Measurements from ENCODE around the gene IL2RG.

IL2RG gene

DNA sequence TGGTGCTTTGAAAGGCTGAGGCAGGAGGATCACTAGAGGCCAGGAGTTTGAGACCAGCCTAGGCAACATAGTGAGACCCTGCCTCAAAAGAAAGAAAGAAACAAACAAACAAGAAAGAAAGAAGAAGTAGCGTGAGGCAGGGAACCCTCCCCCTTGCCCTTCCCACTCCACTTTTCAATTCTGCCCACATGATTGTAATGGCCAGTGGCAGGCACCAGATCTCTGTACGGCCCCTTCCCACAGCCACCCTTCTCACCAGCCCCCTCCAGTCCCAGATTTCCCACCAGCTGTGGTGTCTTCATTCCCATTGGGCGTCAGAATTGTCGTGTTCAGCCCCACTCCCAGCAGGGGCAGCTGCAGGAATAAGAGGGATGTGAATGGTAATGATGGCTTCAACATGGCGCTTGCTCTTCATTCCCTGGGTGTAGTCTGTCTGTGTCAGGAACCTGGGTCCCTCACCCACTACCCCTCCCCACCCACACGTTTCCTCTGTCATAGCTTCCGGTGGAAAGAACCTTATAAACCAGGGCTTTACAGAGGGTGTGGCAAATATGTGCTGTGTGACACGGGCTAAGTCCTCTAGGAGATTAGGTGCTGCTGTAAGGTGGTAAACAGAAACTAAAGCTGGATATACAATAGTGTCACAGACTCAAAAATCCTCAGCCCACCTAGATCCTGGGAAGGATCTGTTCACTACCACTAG lies at the start of gene IL2RG:
Gene IL2RG (minus strand): TSS at position 437 of the 703 bp plus-strand sequence. CDS start 38 bp downstream, at position 399.
- DNase-seq, result peak; percentile 77

DNA sequence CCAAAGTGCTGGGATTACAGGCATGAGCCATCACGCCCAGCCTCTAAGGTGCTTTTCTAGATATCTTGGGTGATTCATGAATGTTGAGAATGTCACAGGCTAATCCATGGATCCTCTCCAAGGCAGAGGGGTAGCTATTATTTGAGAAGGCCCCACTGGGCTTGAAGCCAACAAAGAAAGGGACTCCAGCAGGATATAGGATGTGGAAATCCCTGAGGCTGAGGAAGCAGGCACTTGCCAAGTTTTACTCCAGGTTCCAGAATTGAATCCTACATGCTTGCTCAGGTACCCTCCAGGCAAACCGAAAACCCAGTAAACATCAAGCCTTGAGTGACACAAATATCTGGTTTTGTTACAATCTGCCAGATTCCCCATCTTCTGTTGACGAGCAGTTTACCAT lies 49.1 kb upstream of the IL2RG start:
- no peak for DNase-seq

DNA sequence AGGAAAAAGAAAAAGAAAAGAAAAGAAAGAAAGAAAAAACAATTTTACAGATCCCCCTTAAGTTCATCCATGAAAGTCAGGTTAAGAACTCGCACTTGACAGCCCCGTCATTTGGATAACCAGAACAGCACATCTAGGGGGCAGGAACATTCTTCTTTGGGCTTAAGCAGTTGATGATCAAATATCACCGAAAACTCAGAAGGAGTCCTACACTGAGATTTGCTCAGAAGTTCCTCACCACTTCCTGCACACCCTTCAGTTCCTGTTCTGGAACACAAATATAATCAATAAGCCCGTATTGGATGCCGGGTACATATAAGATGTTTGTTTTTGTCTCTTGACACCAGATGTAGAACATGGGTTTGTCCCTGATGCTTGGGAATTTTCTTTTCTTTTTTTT lies 48.0 kb upstream of the IL2RG start:
- no peak for DNase-seq

DNA sequence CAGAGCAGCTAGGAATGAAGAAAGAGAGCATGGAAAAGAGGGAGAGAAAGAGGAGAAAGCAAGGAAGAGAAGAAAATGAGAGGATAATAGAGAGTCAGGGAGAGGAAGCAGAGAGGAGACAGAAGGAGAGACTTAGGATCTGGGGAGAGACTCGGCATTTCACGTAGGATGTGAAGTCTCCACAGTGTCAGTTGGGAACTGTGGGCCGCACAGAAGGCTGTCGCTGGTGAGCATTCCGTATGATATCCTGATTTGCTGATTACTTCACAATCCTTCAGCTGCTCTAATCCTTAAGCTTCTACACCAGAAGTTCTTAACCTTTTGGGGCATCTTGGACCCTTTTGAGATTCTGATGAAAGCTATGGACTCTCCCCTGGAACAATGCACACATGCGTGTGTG lies 47.2 kb upstream of the IL2RG start:
- DNase-seq, result no peak

DNA sequence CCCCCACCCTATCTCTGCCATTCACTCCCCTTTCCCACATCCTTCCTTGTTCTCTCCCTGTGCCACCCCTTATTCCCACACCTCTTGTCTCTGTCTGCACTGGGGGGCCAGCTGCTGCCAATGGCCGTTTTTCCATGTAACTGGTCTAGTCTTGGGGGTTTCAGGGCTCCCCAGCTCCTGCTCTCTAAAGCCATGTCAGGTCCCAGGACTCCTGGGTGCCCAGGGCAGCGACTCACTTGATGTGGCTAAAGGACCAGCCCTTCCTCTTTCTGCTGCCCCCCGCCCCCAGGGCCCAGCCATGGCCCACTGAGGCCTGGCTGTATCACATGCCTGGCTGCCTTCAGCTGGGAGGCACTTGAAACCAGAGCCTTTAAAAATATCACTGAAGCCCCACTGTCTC lies 43.3 kb upstream of the IL2RG start:
- DNase-seq, result no peak

DNA sequence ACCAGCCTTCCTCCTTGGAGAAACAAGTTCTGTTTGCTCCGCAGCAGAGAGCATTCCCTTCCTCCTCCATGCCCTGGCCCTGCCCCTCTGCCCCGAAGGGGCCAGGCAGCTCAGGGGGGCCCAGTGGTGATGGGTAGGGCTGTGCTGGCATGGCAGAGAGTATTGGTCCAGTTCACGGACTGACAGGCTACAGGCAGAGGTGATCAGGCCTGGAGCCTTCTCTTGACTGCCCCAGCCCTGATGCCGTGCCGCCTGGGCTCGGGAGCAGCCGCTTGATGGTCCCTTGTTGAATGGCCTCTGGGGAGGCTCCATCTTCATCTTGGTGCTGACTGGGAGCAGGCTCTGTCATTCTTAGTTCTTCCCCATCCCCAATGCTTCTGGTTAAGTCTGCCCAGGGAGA lies 42.8 kb upstream of the IL2RG start:
- DNase-seq, result no peak

DNA sequence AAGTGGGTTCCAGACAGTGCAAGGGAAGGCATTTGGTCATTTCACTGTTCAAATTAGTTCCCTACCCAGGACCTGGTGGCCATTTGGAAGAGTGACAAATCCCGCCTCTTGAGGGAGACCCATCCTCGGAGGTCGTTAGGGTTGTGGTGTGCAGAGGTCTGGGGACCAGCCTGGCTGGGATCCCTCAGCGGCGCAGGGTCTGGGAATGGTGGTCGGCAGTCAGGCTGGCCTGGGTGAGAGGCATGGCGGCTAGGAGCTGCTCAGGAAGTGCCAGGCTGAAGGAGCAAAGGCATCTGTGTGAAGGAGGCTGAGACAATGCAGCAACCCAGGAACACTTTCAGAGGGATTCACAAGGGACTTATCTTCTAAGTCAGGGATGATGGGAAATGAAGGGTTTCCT lies 40.0 kb upstream of the IL2RG start:
- DNase-seq, result no peak

DNA sequence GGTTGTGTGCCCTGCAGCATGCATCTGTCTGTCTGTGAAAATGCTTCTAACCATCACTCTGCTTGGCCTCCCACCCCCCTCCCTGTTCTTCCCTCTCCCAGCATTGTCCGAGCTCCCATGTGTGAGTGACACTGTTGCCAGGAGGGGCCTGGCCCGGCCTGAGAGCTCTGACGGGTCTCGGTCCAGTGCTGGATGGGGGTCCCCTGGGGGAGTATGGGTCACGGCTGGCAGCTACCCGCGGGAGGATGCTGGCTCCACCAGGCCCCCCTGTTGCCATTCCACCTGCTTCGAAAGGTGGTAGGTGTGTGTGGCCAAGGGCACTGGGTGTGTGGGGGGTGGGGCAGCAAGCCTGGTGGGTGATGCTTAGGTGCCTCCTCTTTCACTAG lies 36.9 kb upstream of the IL2RG start:
- DNase-seq, result no peak

DNA sequence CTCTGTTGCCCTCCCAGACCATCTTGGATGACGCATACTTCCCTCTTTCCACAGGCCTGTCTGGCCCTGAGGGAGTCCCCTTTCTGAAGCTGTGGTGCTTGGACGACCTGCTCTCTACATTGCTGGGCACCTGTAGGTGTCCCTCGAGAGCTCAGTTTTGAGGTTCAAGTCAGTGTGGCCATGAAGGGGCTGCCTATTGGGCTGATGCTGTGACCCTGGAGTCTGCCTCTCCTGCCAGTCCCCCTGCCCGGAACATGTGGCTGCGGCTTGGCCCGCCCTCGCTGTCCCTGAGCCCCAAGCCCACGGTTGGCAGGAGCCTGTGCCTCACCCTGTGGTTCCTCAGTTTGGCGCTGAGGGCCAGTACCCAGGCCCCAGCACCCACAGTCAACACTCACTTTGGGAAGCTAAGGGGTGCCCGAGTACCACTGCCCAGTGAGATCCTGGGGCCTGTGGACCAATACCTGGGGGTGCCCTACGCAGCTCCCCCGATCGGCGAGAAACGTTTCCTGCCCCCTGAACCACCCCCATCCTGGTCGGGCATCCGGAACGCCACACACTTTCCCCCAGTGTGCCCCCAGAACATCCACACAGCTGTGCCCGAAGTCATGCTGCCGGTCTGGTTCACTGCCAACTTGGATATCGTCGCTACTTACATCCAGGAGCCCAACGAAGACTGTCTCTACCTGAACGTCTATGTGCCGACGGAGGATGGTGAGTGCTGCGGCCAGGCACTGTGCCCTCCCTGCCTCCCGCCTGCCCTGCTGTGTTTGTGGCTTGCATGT lies 36.3 kb upstream of the IL2RG start:
- DNase-seq, result peak; percentile 10

DNA sequence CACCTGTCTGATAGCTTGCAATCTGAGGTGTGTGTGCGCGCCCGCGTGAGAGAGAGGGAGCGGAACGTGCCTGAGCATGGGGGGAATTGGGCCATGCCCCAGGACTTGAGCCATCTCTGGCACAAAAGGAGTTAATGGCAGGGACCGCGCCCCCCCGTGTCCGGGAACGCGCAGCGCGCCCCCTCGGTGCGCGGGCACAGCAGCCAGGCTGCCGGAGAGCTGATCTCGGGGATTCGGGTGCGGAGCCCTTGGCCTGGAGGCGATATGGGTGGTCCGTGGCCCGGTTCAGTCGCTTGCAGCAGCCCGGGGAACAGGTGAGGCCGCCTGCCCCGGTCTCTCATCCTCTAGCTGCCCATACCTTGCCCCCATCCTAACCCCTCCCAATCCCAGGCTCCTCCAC lies 33.3 kb upstream of the IL2RG start, which contains the start of gene NLGN3:
Gene NLGN3 (plus strand): TSS at position 191 of the 400 bp plus-strand sequence. CDS start 2,909 bp downstream, outside the sequence.
- DNase-seq, result no peak

DNA sequence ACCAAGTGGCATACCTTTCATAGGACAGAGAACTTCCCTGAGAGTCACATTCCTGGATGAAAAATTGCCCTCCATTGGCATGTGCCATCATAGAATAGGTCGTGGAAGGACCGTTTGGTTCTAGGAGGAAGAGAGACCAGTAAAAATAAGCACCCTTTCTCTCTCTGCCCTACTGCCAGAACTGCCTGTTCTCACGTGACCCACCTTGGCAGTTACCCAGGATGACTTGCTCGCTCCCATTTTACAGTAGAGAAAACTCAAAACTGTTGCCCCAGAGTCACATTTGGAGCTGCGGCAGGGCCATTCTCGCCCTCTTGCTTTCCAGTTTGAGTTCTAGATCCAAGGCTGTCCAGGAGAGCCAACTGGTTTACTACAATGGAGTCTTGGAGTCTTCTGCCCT lies 32.1 kb upstream of the IL2RG start:
- DNase-seq, result no peak

DNA sequence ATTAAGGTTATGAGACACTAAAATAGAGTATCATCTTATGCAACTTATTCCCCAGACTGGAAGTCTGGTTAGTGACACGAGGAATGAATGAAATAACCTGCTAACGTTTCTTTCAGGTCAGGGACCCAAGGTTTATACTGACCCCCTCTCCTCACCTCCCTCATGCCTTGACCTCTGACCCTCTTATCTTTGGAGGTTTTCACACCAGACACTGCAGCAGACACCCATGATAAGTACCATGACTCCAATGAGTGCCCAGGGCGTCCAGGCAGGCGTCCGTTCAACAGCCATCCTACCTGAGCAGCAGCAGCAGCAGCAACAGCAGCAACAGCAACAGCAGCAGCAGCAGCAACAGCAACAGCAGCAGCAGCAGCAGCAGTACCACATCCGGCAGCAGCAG lies 29.1 kb upstream of the IL2RG start:
- no peak for DNase-seq

DNA sequence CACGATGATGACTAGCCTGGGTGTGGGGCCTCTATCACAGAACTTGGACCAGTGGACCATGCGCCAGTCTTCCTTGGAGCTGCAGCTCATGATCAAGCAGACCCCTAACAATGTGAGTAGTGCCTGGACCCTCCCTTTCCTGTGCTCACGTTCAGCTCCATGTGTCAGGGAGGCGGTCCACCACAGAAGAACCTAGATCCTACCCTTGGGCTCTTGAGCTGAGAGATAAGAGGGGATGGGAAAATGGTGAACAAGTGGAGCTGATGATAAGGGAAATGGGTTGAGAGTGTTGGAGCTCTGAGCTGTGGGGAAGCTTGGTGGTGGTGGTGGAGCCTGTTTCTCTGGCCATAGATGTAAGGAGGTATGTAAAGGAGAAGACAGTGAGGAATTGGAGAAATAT lies 20.1 kb upstream of the IL2RG start:
- DNase-seq, result no peak

DNA sequence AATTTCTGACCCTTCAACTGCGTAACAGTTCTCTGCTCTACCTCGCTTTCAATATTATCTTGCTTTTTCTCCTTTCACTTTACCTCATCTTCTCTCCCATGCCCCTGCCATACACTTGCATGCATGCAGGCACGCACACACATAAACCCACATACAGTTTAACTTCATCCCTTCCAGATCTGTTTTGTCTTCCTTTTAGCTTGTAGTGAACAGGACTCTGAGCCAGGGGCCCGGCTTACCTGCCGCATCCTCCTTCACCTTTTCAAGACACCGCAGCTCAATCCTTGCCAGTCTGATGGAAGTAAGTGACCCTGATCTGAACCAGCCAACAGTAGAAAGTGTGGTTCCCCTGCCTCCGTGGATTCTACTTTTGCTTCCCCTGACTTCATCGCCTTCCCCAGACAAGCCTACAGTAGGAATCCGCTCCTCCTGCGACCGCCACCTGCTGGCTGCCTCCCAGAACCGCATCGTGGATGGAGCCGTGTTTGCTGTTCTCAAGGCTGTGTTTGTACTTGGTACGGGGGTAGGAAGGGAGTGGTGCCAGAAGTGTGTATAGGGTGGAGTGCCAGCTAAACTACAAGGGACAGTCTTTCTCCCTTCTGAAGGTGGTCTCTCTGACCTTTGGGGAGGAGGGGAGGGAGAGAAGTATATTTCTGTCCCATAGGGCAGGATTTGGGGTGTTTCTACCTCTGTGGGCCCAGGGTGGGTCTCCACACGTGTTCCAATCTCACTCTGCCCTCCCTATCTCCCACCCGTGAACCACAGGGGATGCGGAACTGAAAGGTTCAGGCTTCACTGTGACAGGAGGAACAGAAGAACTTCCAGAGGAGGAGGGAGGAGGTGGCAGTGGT lies 17.8 kb upstream of the IL2RG start:
- peak; percentile 60 for DNase-seq

DNA sequence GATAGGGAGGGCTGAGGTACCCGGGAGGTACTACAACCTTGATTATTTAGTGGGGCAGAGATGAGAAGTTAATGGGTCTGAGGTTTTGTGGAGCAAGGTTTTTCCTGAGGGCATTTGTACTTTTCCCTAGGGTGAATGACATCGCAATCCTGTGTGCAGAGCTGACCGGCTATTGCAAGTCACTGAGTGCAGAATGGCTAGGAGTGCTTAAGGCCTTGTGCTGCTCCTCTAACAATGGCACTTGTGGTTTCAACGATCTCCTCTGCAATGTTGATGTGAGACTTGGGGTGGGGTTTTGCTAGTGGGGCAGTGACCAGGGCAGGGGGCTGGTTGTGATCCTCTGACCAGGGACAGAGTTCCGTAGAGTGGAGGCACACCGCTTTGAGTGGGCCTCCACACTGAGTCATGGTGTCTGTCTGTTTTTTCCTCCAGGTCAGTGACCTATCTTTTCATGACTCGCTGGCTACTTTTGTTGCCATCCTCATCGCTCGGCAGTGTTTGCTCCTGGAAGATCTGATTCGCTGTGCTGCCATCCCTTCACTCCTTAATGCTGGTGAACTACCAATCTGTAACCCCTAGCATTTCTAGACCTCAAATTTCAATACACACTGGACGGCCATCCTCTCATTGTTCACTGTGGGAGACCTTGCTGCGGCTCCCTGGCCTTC lies 16.9 kb upstream of the IL2RG start:
- no peak for DNase-seq

DNA sequence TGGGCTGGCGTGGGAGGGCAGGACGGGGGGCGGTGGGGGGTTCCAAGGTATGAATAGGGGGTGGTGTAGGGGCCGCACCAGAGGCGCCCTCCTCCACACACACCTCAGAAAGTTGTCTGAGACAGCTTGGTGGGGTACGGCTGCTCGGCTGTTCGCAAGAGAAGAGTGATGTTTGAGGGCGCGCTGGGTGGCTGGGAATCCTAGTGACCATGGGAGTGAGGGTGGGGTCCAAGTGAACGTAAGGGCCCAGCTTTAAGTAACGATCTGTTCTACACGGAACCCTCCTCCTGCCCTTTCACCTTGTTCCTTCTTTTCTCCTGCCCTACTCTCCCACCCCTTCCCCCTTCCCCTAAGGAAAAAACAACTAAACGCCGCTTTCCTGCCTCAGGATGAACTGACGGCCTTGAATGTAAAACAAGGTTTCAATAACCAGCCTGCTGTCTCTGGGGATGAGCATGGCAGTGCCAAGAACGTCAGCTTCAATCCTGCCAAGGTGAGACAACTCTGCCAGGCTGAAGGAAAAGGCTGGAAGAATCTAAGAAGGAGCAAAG lies 7.7 kb upstream of the IL2RG start:
- no peak for DNase-seq

DNA sequence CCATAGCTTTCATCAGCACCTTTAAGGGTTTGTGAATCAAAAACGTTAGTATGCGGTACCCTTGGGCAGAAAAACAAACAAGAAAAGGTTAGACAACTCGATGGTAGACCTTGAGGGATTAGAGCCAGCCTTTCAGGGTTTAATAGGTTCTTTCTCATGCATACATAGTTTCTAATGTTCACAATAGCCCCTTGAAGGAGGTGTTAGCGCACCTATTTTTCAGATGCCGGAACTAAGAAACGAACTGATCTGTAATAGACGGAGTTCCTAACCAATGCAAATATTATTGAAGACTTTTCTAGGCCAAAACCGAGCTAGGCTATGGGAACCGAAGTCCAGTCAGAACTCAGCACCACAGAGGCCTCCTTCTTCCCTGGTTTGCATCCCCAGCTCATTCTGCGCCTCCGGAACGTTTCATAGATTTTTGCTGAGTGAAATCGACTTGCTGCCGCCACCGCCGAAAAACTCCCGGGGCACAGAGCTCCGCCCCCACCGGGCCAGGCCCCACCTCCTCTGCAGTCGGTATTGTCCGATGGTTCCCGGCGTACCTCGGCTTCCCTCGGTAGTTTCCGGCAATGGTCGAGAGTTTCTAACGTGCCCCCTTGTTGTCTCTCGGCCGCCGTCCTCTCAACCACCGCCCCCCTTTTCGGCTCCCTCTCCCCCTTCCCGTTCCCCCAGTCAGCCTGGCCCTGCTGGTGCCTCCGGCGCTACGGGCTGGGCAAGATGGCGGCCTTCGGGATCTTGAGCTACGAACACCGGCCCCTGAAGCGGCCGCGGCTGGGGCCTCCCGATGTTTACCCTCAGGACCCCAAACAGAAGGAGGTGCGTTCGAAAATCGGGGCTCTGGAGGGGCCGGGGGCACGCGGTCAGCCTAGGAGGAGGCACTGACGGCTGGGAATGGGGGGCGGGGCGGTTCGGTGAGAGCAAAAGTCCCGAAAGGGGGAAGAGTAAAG lies 6.9 kb upstream of the IL2RG start, which contains the start of gene MED12:
Gene MED12 (plus strand): TSS at position 565 of the 953 bp plus-strand sequence. CDS start 159 bp downstream, at position 724.
- DNase-seq, result peak; percentile 64

DNA sequence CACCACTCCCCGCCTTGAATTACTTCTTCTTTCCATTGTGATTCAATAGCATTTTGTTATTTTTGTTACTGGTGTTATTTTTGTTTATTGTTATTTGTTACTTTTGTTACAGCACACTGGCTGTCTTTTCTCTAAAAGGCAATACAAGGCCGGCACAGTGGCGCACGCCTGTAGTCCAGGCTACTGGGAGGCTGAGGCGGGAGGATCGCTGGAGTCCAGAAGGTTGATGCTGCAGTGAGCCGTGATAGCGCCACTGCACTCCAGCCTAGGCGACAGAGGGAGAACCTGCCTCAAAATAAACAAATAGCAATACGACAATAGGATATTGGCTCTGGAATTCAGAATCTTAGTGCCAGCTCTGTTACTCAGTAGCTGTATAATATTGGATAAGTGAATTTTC lies 6.0 kb upstream of the IL2RG start:
- no peak for DNase-seq

DNA sequence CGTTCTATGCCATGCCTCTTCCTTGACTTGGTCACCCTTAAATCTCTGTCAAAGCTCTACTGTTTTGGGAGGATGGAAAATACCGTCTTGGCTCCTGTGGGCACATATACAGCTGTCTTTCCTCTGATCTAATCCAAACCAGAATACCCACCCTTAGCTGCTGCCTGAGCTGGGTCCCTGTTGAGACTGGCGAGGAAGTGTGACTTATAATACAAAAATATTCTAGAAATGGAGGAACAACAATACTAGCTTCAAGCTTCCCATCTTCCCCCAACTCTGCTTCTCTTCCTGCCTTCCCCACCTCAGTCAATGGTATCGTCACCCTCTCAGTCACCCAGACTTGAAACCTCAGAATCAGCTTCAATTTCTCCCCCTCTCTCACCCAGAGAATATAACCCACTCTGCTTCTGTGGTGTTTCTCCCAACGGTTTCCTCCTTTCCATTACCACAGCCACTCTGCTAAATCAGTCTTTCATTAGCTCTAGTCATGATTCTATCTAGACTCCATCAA lies 599 bp upstream of the IL2RG start:
- no peak for DNase-seq

DNA sequence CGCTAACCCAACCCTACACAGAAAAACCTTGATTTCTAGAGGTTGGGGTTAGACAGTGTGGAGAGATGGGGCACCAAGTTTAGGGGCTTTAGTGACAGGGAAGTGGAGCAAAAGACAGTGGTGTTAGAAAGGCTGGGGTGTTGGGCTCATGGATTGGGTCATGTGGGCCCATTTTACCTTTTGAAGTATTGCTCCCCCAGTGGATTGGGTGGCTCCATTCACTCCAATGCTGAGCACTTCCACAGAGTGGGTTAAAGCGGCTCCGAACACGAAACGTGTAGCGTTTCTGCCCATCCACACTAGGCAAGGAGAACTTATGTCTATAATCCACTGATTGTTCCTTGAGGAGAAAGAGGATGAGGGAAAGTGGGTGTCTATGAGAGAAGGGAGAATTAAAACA lies 2.3 kb downstream of the IL2RG start:
- DNase-seq, result no peak

DNA sequence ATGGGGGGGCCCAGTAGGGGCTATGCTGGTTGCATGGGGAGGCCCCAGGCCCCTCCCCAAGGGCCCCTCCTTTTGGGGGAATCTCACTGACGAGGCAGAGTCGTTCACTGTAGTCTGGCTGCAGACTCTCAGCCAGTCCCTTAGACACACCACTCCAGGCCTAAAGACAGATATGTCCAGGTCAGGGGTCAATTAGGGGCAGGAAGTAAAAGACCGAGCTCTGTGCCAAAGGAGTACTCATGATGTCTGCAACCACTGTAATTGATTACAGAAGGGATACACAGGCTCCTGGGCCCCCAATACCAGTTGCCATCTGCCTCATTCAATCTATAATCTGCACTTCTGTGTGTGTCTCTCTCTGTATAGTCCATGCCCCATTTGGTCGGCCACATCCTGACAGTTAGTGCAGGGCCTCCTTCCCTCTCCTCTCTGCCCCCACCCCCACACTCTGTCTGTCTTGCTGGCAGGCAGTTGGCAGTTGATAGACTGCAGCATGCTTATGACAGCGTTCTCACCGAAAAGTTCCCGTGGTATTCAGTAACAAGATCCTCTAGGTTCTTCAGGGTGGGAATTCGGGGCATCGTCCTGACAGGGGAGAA lies 3.5 kb downstream of the IL2RG start:
- no peak for DNase-seq

All from inflammatory macrophage treated with lipopolysaccharide for 4 hours (primary cell).